ENCODE results near the gene MBNL1.

The MBNL1 gene

GRCh38 chr3:152379415-152380042 is 110.8 kb downstream of the MBNL1 start:
- no peak for DNase-seq
- Histone ChIP-seq H3K27me3 (ENCODE audit: insufficient read depth, low read length, poor library complexity) (no peaks in the 10 kb centered on the region), H3K36me3 (ENCODE audit: insufficient read depth, low read length) (peaks cover 26% of the 10 kb centered on the region), H3K4me1 (ENCODE audit: insufficient read depth, low read length) (peaks cover 22% of the 10 kb centered on the region), H3K79me2 (ENCODE audit: insufficient read depth, low read length) (peaks cover 100% of the 10 kb centered on the region), H3K27ac (ENCODE audit: low read length) (no peak overlapping the region), H3K4me2 (ENCODE audit: insufficient read depth, low read length) (no peak overlapping the region), H2AFZ (ENCODE audit: low read depth, low read length) (no peak overlapping the region), H4K20me1 (ENCODE audit: insufficient read depth, low read length) (peaks cover 66% of the 10 kb centered on the region), H3K9me3 (ENCODE audit: insufficient read depth, low read length, severe bottlenecking) (no peaks in the 10 kb centered on the region), H3K4me3 (ENCODE audit: low read depth in 1 of 2, low read length in 2 of 2) (no peak overlapping the region), H3K9ac (ENCODE audit: low read depth, low read length) (no peak overlapping the region)
- no peak for ATAC-seq (ENCODE audit: insufficient read depth, low read depth)
- TF ChIP-seq, protein P1, sequence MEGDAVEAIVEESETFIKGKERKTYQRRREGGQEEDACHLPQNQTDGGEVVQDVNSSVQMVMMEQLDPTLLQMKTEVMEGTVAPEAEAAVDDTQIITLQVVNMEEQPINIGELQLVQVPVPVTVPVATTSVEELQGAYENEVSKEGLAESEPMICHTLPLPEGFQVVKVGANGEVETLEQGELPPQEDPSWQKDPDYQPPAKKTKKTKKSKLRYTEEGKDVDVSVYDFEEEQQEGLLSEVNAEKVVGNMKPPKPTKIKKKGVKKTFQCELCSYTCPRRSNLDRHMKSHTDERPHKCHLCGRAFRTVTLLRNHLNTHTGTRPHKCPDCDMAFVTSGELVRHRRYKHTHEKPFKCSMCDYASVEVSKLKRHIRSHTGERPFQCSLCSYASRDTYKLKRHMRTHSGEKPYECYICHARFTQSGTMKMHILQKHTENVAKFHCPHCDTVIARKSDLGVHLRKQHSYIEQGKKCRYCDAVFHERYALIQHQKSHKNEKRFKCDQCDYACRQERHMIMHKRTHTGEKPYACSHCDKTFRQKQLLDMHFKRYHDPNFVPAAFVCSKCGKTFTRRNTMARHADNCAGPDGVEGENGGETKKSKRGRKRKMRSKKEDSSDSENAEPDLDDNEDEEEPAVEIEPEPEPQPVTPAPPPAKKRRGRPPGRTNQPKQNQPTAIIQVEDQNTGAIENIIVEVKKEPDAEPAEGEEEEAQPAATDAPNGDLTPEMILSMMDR (IDR thresholded peaks at IDR 0.05; ENCODE audit: borderline replicate concordance, extremely low read depth, low read length, poor library complexity, severe bottlenecking) = no peak
- TF ChIP-seq EZH2 (IDR thresholded peaks at IDR 0.05; ENCODE audit: borderline replicate concordance, low read depth, low read length, severe bottlenecking) = no peak

DNA sequence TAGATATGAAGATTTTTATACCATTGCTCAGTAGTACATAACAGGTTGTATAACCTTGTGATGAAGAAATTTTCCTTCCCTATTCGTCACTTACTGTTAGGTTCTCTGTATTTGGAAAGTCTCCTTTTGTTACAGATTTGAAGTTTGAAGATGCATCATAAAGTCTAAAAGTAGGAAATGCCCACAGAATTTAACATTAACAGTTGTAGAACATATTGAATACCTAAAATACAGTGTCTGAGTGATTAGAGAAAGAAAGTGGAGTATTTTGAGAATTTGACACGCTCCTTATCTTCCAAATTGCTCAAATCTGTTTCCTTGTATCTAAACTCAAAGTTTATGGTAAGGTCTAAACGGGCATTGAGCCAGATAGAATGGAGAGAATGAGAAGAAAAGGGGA is 111.3 kb downstream of the MBNL1 start:
- H3K9me3 ChIP-seq (ENCODE audit: insufficient read depth, low read length, severe bottlenecking) = no peaks in the 10 kb centered on the region
- TF ChIP-seq, protein P1 (IDR thresholded peaks at IDR 0.05; ENCODE audit: borderline replicate concordance, extremely low read depth, low read length, poor library complexity, severe bottlenecking) = no peak
- TF ChIP-seq EZH2 (IDR thresholded peaks at IDR 0.05; ENCODE audit: borderline replicate concordance, low read depth, low read length, severe bottlenecking) = no peak
- DNase-seq (no peak), ATAC-seq (ENCODE audit: insufficient read depth, low read depth) (no peak)
- peaks cover 100% of the 10 kb centered on the region for H3K79me2 ChIP-seq (ENCODE audit: insufficient read depth, low read length)
- no peak overlapping the region for H3K27ac ChIP-seq (ENCODE audit: low read length)
- peaks cover 22% of the 10 kb centered on the region for H3K4me1 ChIP-seq (ENCODE audit: insufficient read depth, low read length)
- peaks cover 29% of the 10 kb centered on the region for H3K36me3 ChIP-seq (ENCODE audit: insufficient read depth, low read length)
- peaks cover 65% of the 10 kb centered on the region for H4K20me1 ChIP-seq (ENCODE audit: insufficient read depth, low read length)
- no peak overlapping the region for H2AFZ ChIP-seq (ENCODE audit: low read depth, low read length)
- H3K27me3 ChIP-seq (ENCODE audit: insufficient read depth, low read length, poor library complexity) = no peaks in the 10 kb centered on the region
- no peak overlapping the region for H3K4me3 ChIP-seq (ENCODE audit: low read depth in 1 of 2, low read length in 2 of 2)
- H3K4me2 ChIP-seq (ENCODE audit: insufficient read depth, low read length) = no peak overlapping the region
- H3K9ac ChIP-seq (ENCODE audit: low read depth, low read length) = no peak overlapping the region

DNA sequence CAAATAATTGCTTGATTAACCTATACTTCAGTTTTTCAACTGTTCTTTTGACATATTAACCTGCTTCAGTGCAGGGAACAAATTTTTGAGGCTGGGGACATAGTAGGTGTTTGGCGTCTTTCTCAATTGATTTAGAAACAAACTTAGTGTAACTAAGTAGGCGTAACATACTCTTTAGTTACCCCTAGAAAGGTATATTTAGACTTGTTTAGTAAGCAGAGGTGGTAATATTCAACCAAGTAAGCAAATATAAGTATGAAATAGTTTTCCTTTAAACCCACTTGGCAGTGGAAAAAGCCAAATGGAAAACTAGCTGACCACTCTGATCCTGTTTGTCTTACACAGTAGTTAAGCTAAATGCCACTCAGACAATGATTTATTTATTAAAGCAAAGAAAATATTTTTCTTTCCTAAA is 113.2 kb downstream of the MBNL1 start:
- ATAC-seq (ENCODE audit: insufficient read depth, low read depth) (no peak), DNase-seq (no peak)
- Histone ChIP-seq H3K4me2 (ENCODE audit: insufficient read depth, low read length) (peak overlapping the region; percentile 23; the same call in 1 of the 2 replicates), H3K4me1 (ENCODE audit: insufficient read depth, low read length) (peaks cover 22% of the 10 kb centered on the region), H3K36me3 (ENCODE audit: insufficient read depth, low read length) (peaks cover 29% of the 10 kb centered on the region), H3K27ac (ENCODE audit: low read length) (no peak overlapping the region), H3K9me3 (ENCODE audit: insufficient read depth, low read length, severe bottlenecking) (no peaks in the 10 kb centered on the region), H3K79me2 (ENCODE audit: insufficient read depth, low read length) (peaks cover 100% of the 10 kb centered on the region), H3K4me3 (ENCODE audit: low read depth in 1 of 2, low read length in 2 of 2) (no peak overlapping the region), H2AFZ (ENCODE audit: low read depth, low read length) (no peak overlapping the region), H3K27me3 (ENCODE audit: insufficient read depth, low read length, poor library complexity) (no peaks in the 10 kb centered on the region), H4K20me1 (ENCODE audit: insufficient read depth, low read length) (peaks cover 60% of the 10 kb centered on the region), H3K9ac (ENCODE audit: low read depth, low read length) (no peak overlapping the region)
- no peak for TF ChIP-seq EZH2 (IDR thresholded peaks at IDR 0.05; ENCODE audit: borderline replicate concordance, low read depth, low read length, severe bottlenecking)
- TF ChIP-seq, protein P1 (IDR thresholded peaks at IDR 0.05; ENCODE audit: borderline replicate concordance, extremely low read depth, low read length, poor library complexity, severe bottlenecking) = no peak

Data from DND-41 (cell line).